Body of pancreas (tissue), 4 donors: Measurements from ENCODE around the gene MADCAM1.

Experiments
- CTCF ChIP-seq, 7 experiments: fragments of 450-650 bp in 4 of 7; fragments of 200-600 bp in 3 of 7; sonication (generic) in 3 of 7; IDR thresholded peaks; one replicate each; pipeline ENCODE4 v1.5.1; 2016 to 2019; ENCODE audit warnings: antibody characterized with exemption in 7 of 7
- POLR2A ChIP-seq, 3 donors: fragments of 450-650 bp; IDR thresholded peaks; one replicate each; pipeline ENCODE4 v1.6.1; 2016; ENCODE audit warnings: antibody characterized with exemption in 3 of 3, mild to moderate bottlenecking in 2 of 3

GRCh38 chr19:449916-450315 lies 46.4 kb upstream of the MADCAM1 start:
- TF ChIP-seq CTCF (IDR thresholded peaks at IDR 0.05): no peak
- TF ChIP-seq POLR2A (IDR thresholded peaks at IDR 0.05): no peak
